GM12878 (cell line): Measurements from ENCODE around the gene NAT9. TPM values are rescaled to one million over a fixed set of nuclear protein-coding genes. Genes with fewer than 3 reads are reported as not detected.
A peak's percentile ranks its signal among the peaks of the same experiment; 100 is the strongest.

Source experiments
- BCL11A ChIP-seq: IDR thresholded peaks from 2 replicates; pipeline ENCODE4 v1.6.1; 2011; ENCODE audit warnings: low read depth, low read length
- BHLHE40 ChIP-seq, 2 experiments: fragments of 450-650 bp in 1 of 2; IDR thresholded peaks; 2 replicates each; pipeline ENCODE4 v1.6.1; 2011 to 2017; ENCODE audit warnings: low read depth in 2 of 2, borderline replicate concordance in 1 of 2, improper control_type of control experiment in 1 of 2, low read length in 1 of 2, mild to moderate bottlenecking in 1 of 2
- BRCA1 ChIP-seq: IDR thresholded peaks from 2 replicates; pipeline ENCODE4 v1.6.1; 2011; ENCODE audit warnings: low read depth, low read length, improper control_type of control experiment
- CBFB ChIP-seq: IDR thresholded peaks from 2 replicates; pipeline ENCODE4 v1.6.1; 2016; ENCODE audit warnings: antibody characterized with exemption, low read depth
- CHD4 ChIP-seq: fragments of 200-600 bp; sonication (generic); IDR thresholded peaks from 2 replicates; pipeline ENCODE4 v1.6.1; 2016; ENCODE audit warnings: mild to moderate bottlenecking
- ETV6 ChIP-seq, 2 experiments: fragments of 450-650 bp in 1 of 2; IDR thresholded peaks in 1 of 2; conservative IDR thresholded peaks in 1 of 2; 2 replicates each; pipeline ENCODE4 v1.6.1; 2014; ENCODE audit warnings: antibody characterized with exemption in 1 of 2, borderline replicate concordance in 1 of 2, low read depth in 1 of 2, mild to moderate bottlenecking in 1 of 2, moderate library complexity in 1 of 2
- IKZF1 ChIP-seq: fragments of 450-650 bp; conservative IDR thresholded peaks from 2 replicates; pipeline ENCODE4 v1.6.1; 2017; ENCODE audit warnings: antibody characterized with exemption, mild to moderate bottlenecking
- IKZF2 ChIP-seq, 2 experiments: fragments of 450-650 bp; IDR thresholded peaks; 2 replicates each; pipeline ENCODE4 v1.6.1; 2017; ENCODE audit warnings: mild to moderate bottlenecking in 2 of 2, moderate library complexity in 2 of 2
- MYC ChIP-seq: IDR thresholded peaks from 2 replicates; pipeline ENCODE4 v1.6.1; 2011; ENCODE audit warnings: mild to moderate bottlenecking, low read length, moderate library complexity, inconsistent platforms; ENCODE audit not compliant: insufficient read depth, insufficient replicate concordance, insufficient read length, severe bottlenecking
- NKRF ChIP-seq: fragments of 450-650 bp; conservative IDR thresholded peaks from 2 replicates; pipeline ENCODE4 v1.6.1; 2017; ENCODE audit warnings: mild to moderate bottlenecking, moderate library complexity
- NR2F1 ChIP-seq: fragments of 450-650 bp; conservative IDR thresholded peaks from 2 replicates; pipeline ENCODE4 v1.6.1; 2017; ENCODE audit warnings: mild to moderate bottlenecking
- PKNOX1 ChIP-seq: fragments of 450-650 bp; IDR thresholded peaks from 2 replicates; pipeline ENCODE4 v1.6.1; 2016; ENCODE audit warnings: mild to moderate bottlenecking
- PML ChIP-seq: IDR thresholded peaks from 2 replicates; pipeline ENCODE4 v1.6.1; 2012; ENCODE audit warnings: low read length, inconsistent platforms
- POU2F2 ChIP-seq: IDR thresholded peaks from 3 replicates; pipeline ENCODE4 v1.6.1; 2011; ENCODE audit warnings: low read depth, mild to moderate bottlenecking, low read length, borderline replicate concordance
- SIN3A ChIP-seq: IDR thresholded peaks from 2 replicates; pipeline ENCODE4 v1.6.1; 2012; ENCODE audit warnings: low read depth, low read length, improper control_type of control experiment
- SKIL ChIP-seq: fragments of 450-650 bp; IDR thresholded peaks from 2 replicates; pipeline ENCODE4 v1.6.1; 2017; ENCODE audit warnings: mild to moderate bottlenecking, low read depth, inconsistent platforms; ENCODE audit not compliant: poor library complexity, severe bottlenecking
- SUZ12 ChIP-seq: fragments of 200-600 bp; sonication (generic); IDR thresholded peaks from one replicate; pipeline ENCODE4 v1.6.1; 2018; ENCODE audit warnings: antibody characterized with exemption, mild to moderate bottlenecking; ENCODE audit not compliant: unreplicated experiment
- TCF3 ChIP-seq: IDR thresholded peaks from 2 replicates; pipeline ENCODE4 v1.6.1; 2012; ENCODE audit warnings: low read depth, mild to moderate bottlenecking, low read length, borderline replicate concordance; ENCODE audit not compliant: insufficient read depth
- TCF7 ChIP-seq: IDR thresholded peaks from 2 replicates; pipeline ENCODE4 v1.6.1; 2014; ENCODE audit warnings: antibody characterized with exemption, borderline replicate concordance
- WRNIP1 ChIP-seq: IDR thresholded peaks from 2 replicates; pipeline ENCODE4 v1.6.1; 2011; ENCODE audit warnings: low read depth, low read length, improper control_type of control experiment, borderline replicate concordance
- ZNF687 ChIP-seq: fragments of 450-650 bp; IDR thresholded peaks from 2 replicates; pipeline ENCODE4 v1.6.1; 2017; ENCODE audit warnings: mild to moderate bottlenecking, moderate library complexity
- polyA plus RNA-seq, 11 experiments: library from polyadenylated mRNA; depleted of rRNA in 4 of 11; unstranded in 6 of 11; stranded (reverse) in 5 of 11; fragments of >200 nt; fragmentation: Nextera tagmentation in 4 of 11; fragmentation: Illumina TruSeq in 1 of 11; extraction: Ambion mirVana in 4 of 11; extraction: Trizol in 1 of 11; gene quantifications; 1 replicate in 1 of 11; 2 replicates in 10 of 11; pipeline versions ENCODE4 v1.2.1 to v1.2.3, GENCODE V29; 2011 to 2016; ENCODE audit warnings: inconsistent platforms in 2 of 11, missing spikeins in 2 of 11, low read depth in 1 of 11
- total RNA-seq, 4 experiments: library from RNA; depleted of rRNA in 3 of 4; stranded (reverse); fragments of >200 nt in 3 of 4; fragmentation: Illumina TruSeq in 1 of 4; extraction: Trizol in 1 of 4; gene quantifications; 2 replicates each; pipeline versions ENCODE4 v1.2.1 to v1.2.3, GENCODE V29; 2013 to 2021

Gene NAT9
- total and polyA plus RNA-seq, 10 of the 15 experiments (the other 5 are each of a cell fraction or from before 2014, with no cell fraction given): 3.5 to 45.3 (median 27.3) TPM

GRCh38 chr17:74779948-74780400, 3.8 kb upstream of the NAT9 start (continued):
- TF ChIP-seq ETV6 (conservative IDR thresholded peaks at IDR 0.05 in 1 of 2, IDR thresholded peaks at IDR 0.05 in 1 of 2; ENCODE audit: borderline replicate concordance in 1 of 2, low read depth in 1 of 2) (peak in 1 of 2 experiments; percentile 89; a peak in 2 of 4 replicates), TCF7 (no peak), NKRF (no peak), IKZF1 (peak; percentile 50; the same call in 1 of the 2 replicates), POU2F2 (no peak), CBFB (0 out of 2 replicates have a peak, but pooled peaks have one; percentile 59), PKNOX1 (peak; percentile 54), SIN3A (peak; percentile 32; the same call in 1 of the 2 replicates), BHLHE40 (IDR thresholded peaks at IDR 0.05; ENCODE audit: borderline replicate concordance in 1 of 2, low read depth in 2 of 2, low read length in 1 of 2) (peak; percentile 31 to 44; a peak in 1 of 4 replicates), ZNF687 (no peak), TCF3 (0 out of 2 replicates have a peak, but pooled peaks have one; percentile 55), NR2F1 (peak; percentile 56; the same call in 1 of the 2 replicates), BCL11A (no peak), SKIL (no peak), SUZ12 (no peak), WRNIP1 (no peak), CHD4 (no peak), MYC (no peak), IKZF2 (IDR thresholded peaks at IDR 0.05) (peak; percentile 45 to 54; a peak in 2 of 4 replicates), BRCA1 (no peak), PML (no peak)
